DND-41 (cell line): ENCODE results near the gene ALCAM.

Experiments
- ATAC-seq: fragments of 200-7000 bp; cut with Tn5 transposase; 3 replicates; pipeline ENCODE4 v1.9.1; 2021; ENCODE audit warnings: low read depth; ENCODE audit not compliant: insufficient read depth
- DNase-seq: peaks from one replicate; pipeline ENCODE4 v3.0.0-alpha.2; 2020
- H2AFZ ChIP-seq: 2 replicates; pipeline ENCODE4 v1.6.0; 2012; ENCODE audit warnings: low read depth, low read length
- H3K27ac ChIP-seq: 2 replicates; pipeline ENCODE4 v1.5.1; 2012; ENCODE audit warnings: low read length, inconsistent platforms
- H3K27me3 ChIP-seq: fragments of 200-600 bp; sonication (generic); 2 replicates; pipeline ENCODE4 v1.6.0; 2012; ENCODE audit warnings: low read length, mild to moderate bottlenecking, inconsistent platforms; ENCODE audit not compliant: insufficient read depth, poor library complexity
- H3K36me3 ChIP-seq: 2 replicates; pipeline ENCODE4 v1.5.1; 2012; ENCODE audit warnings: low read length, inconsistent platforms; ENCODE audit not compliant: insufficient read depth
- H3K4me1 ChIP-seq: 2 replicates; pipeline ENCODE4 v1.5.1; 2012; ENCODE audit warnings: mild to moderate bottlenecking, low read length; ENCODE audit not compliant: insufficient read depth
- H3K4me2 ChIP-seq: 2 replicates; pipeline ENCODE4 v1.6.0; 2012; ENCODE audit warnings: mild to moderate bottlenecking, moderate library complexity, low read length, inconsistent platforms; ENCODE audit not compliant: insufficient read depth
- H3K4me3 ChIP-seq, 2 experiments: fragments of 200-600 bp in 1 of 2; shearing (Covaris generic) in 1 of 2; 2 replicates each; pipeline ENCODE4 v1.5.1; 2012 to 2016; ENCODE audit warnings: inconsistent platforms in 2 of 2, low read length in 2 of 2, mild to moderate bottlenecking in 2 of 2, low read depth in 1 of 2, moderate library complexity in 1 of 2
- H3K79me2 ChIP-seq: 2 replicates; pipeline ENCODE4 v1.6.0; 2012; ENCODE audit warnings: low read length, inconsistent platforms; ENCODE audit not compliant: insufficient read depth
- H3K9ac ChIP-seq: 2 replicates; pipeline ENCODE4 v1.6.0; 2012; ENCODE audit warnings: low read depth, mild to moderate bottlenecking, inconsistent platforms, low read length, moderate library complexity
- H3K9me3 ChIP-seq: 2 replicates; pipeline ENCODE4 v1.5.1; 2012; ENCODE audit warnings: low read length, moderate library complexity, mild to moderate bottlenecking, inconsistent platforms; ENCODE audit not compliant: insufficient read depth, severe bottlenecking
- H4K20me1 ChIP-seq: 2 replicates; pipeline ENCODE4 v1.6.0; 2012; ENCODE audit warnings: low read length; ENCODE audit not compliant: insufficient read depth
- EZH2 ChIP-seq: IDR thresholded peaks from 3 replicates; pipeline ENCODE4 v1.6.1; 2012; ENCODE audit warnings: borderline replicate concordance, low read depth, mild to moderate bottlenecking, moderate library complexity, low read length, inconsistent platforms; ENCODE audit not compliant: severe bottlenecking
- TF ChIP-seq, protein P1 (sequence below): IDR thresholded peaks from 2 replicates; pipeline ENCODE4 v1.5.1; 2012; ENCODE audit warnings: borderline replicate concordance, low read length, moderate library complexity, mild to moderate bottlenecking; ENCODE audit not compliant: poor library complexity, severe bottlenecking; ENCODE audit errors: extremely low read depth

ALCAM gene

DNA sequence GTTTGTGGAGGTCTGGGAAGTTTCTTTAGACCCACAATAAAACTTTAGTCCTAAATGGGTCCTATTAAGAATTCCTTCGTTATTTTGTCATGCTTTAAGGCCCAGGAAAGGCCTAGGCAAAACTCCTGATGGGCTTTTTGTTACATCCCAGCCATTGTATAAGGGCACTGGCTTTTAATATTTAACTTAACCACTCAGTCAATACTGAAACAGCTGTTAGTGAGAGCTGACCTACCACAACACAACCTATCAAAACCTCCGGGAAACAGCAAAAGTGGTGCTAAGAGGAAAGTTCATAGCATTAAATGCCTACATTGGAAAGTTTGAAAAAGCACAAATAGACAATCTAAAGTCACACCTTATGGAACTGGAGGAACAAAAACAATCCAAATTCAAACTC, 39.6 kb downstream of the ALCAM start:
- Histone ChIP-seq H3K36me3 (no peaks in the 10 kb centered on the region), H3K27ac (no peak overlapping the region), H3K9ac (no peak overlapping the region), H3K9me3 (no peaks in the 10 kb centered on the region), H2AFZ (no peak overlapping the region), H3K27me3 (no peaks in the 10 kb centered on the region), H3K4me2 (no peak overlapping the region), H4K20me1 (no peaks in the 10 kb centered on the region), H3K79me2 (no peaks in the 10 kb centered on the region), H3K4me1 (no peaks in the 10 kb centered on the region), H3K4me3 (no peak overlapping the region)
- DNase-seq (no peak), ATAC-seq (no peak)
- TF ChIP-seq EZH2 = no peak
- TF ChIP-seq, protein P1, sequence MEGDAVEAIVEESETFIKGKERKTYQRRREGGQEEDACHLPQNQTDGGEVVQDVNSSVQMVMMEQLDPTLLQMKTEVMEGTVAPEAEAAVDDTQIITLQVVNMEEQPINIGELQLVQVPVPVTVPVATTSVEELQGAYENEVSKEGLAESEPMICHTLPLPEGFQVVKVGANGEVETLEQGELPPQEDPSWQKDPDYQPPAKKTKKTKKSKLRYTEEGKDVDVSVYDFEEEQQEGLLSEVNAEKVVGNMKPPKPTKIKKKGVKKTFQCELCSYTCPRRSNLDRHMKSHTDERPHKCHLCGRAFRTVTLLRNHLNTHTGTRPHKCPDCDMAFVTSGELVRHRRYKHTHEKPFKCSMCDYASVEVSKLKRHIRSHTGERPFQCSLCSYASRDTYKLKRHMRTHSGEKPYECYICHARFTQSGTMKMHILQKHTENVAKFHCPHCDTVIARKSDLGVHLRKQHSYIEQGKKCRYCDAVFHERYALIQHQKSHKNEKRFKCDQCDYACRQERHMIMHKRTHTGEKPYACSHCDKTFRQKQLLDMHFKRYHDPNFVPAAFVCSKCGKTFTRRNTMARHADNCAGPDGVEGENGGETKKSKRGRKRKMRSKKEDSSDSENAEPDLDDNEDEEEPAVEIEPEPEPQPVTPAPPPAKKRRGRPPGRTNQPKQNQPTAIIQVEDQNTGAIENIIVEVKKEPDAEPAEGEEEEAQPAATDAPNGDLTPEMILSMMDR = no peak

GRCh38 chr3:105409364-105409763, 42.7 kb downstream of the ALCAM start:
- Histone ChIP-seq H3K4me3 (no peak overlapping the region), H3K9me3 (no peaks in the 10 kb centered on the region), H3K36me3 (no peaks in the 10 kb centered on the region), H2AFZ (no peak overlapping the region), H3K27me3 (no peaks in the 10 kb centered on the region), H3K9ac (no peak overlapping the region), H4K20me1 (no peaks in the 10 kb centered on the region), H3K79me2 (no peaks in the 10 kb centered on the region), H3K4me1 (no peaks in the 10 kb centered on the region), H3K4me2 (no peak overlapping the region), H3K27ac (no peak overlapping the region)
- ATAC-seq = no peak
- DNase-seq = no peak
- TF ChIP-seq, protein P1 = no peak
- no peak for TF ChIP-seq EZH2

- H3K4me2 ChIP-seq = no peak overlapping the region
- H3K27ac ChIP-seq = no peak overlapping the region
- ATAC-seq (no peak), DNase-seq (no peak)
- no peak for TF ChIP-seq EZH2
- TF ChIP-seq, protein P1 = no peak
- H3K27me3 ChIP-seq = no peaks in the 10 kb centered on the region
- H3K36me3 ChIP-seq = no peaks in the 10 kb centered on the region
- H3K4me3 ChIP-seq = no peak overlapping the region
- no peaks in the 10 kb centered on the region for H3K4me1 ChIP-seq
- H3K79me2 ChIP-seq = no peaks in the 10 kb centered on the region
- no peaks in the 10 kb centered on the region for H4K20me1 ChIP-seq
- H3K9me3 ChIP-seq = no peaks in the 10 kb centered on the region
- no peak overlapping the region for H3K9ac ChIP-seq
- H2AFZ ChIP-seq = no peak overlapping the region
Measured at GRCh38 chr3:105413343-105413887, 46.7 kb downstream of the ALCAM start.

DNA sequence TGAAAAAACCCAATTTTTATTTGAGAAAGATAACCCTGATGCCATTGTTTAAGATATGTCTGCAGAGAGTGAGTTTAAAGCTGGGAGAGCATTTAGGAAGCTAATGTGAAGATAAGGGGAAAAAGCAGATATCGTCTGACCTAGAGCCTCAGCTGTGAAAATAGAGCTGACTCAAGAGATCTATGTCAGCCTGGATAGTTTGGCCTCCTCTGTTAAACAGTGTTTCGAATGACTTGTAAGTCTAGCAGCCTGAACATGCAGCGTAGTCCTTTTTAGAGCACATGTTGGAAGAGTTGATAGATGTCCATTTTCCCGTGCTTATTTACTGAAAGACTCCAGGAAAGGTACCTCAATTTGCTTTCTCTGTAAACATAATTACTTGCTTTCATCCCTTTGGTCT, 48.1 kb downstream of the ALCAM start:
- Histone ChIP-seq H3K9ac (no peak overlapping the region), H2AFZ (no peak overlapping the region), H3K4me2 (no peak overlapping the region), H3K79me2 (no peaks in the 10 kb centered on the region), H3K36me3 (no peaks in the 10 kb centered on the region), H4K20me1 (no peaks in the 10 kb centered on the region), H3K27me3 (no peaks in the 10 kb centered on the region), H3K9me3 (no peaks in the 10 kb centered on the region), H3K27ac (no peak overlapping the region), H3K4me3 (no peak overlapping the region), H3K4me1 (no peaks in the 10 kb centered on the region)
- ATAC-seq (no peak), DNase-seq (no peak)
- TF ChIP-seq, protein P1 = no peak
- no peak for TF ChIP-seq EZH2
